Transverse colon (tissue), 3 donors: ENCODE results near the gene LARP4B.

Source experiments
- EP300 ChIP-seq: sonication (generic); formaldehyde crosslinking; IDR thresholded peaks from one replicate; pipeline ENCODE4 v1.6.1; 2017; ENCODE audit warnings: antibody characterized with exemption, low read depth
- POLR2A ChIP-seq: fragments of 450-650 bp; IDR thresholded peaks from one replicate; pipeline ENCODE4 v1.6.1; 2016; ENCODE audit warnings: antibody characterized with exemption, mild to moderate bottlenecking, moderate library complexity
- TF ChIP-seq, protein P1 (sequence below), 5 experiments: fragments of 200-600 bp in 3 of 5; fragments of 450-650 bp in 2 of 5; sonication (generic) in 3 of 5; IDR thresholded peaks; 1 replicate in 2 of 5; 2 replicates in 3 of 5; pipeline ENCODE4 v1.5.1; 2016 to 2017; ENCODE audit warnings: antibody characterized with exemption in 5 of 5, inconsistent platforms in 3 of 5, mild to moderate bottlenecking in 2 of 5, moderate library complexity in 1 of 5

DNA sequence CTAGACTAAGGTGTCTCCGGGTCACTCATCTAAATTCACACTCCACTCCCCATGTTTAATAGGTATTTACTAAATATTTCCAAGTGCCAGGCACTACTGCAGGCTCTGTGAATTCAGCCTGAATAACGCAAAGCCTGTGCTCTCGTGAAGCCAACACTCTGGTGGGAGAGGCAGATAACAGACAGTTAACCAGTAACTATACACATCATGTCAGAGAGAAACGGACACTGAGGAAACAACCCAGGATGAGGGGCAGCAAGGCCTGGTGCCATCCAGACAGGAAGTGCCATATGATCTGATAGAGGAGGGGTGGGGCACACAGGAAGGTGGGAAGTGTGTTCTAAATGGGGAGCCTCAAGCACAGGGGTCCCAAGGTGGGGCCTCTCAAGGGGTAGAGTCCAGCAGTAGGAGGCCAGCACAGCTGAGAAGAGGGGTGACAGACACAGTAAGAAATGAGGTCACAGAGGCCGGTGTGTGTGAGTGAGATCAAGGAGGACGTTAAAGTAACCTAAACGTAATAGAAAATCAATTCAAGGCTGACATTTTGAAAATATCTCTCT is 85.3 kb downstream of the LARP4B start:
- TF ChIP-seq POLR2A (no peak), EP300 (no peak)
- TF ChIP-seq, protein P1, sequence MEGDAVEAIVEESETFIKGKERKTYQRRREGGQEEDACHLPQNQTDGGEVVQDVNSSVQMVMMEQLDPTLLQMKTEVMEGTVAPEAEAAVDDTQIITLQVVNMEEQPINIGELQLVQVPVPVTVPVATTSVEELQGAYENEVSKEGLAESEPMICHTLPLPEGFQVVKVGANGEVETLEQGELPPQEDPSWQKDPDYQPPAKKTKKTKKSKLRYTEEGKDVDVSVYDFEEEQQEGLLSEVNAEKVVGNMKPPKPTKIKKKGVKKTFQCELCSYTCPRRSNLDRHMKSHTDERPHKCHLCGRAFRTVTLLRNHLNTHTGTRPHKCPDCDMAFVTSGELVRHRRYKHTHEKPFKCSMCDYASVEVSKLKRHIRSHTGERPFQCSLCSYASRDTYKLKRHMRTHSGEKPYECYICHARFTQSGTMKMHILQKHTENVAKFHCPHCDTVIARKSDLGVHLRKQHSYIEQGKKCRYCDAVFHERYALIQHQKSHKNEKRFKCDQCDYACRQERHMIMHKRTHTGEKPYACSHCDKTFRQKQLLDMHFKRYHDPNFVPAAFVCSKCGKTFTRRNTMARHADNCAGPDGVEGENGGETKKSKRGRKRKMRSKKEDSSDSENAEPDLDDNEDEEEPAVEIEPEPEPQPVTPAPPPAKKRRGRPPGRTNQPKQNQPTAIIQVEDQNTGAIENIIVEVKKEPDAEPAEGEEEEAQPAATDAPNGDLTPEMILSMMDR (IDR thresholded peaks at IDR 0.05): no peak
